Astrocyte (in vitro differentiated cells and primary cell): ENCODE measurements around the gene UGT1A10. TPM values are rescaled to one million over a fixed set of nuclear protein-coding genes. Genes with fewer than 3 reads are reported as not detected.

ENCODE experiments used
- DNase-seq: peaks from one replicate; pipeline ENCODE4 v3.0.0-alpha.2; 2010; ENCODE audit warnings: low read depth
- FAIRE-seq: peaks from 2 replicates; lab custom pipeline; 2011; peaks lifted over from hg19 to GRCh38; lab: Jason Lieb, UNC
- H2AFZ ChIP-seq: 2 replicates; pipeline ENCODE4 v1.6.0; 2012; ENCODE audit warnings: low read depth, low read length, inconsistent platforms
- H3K27ac ChIP-seq: 2 replicates; pipeline ENCODE4 v1.5.1; 2011; ENCODE audit warnings: low read depth, low read length, inconsistent platforms
- H3K27me3 ChIP-seq: 2 replicates; pipeline ENCODE4 v1.6.0; 2011; ENCODE audit warnings: low read length, inconsistent platforms; ENCODE audit not compliant: insufficient read depth
- H3K36me3 ChIP-seq: 2 replicates; pipeline ENCODE4 v1.5.1; 2011; ENCODE audit warnings: low read length, inconsistent platforms; ENCODE audit not compliant: insufficient read depth
- H3K4me1 ChIP-seq: 2 replicates; pipeline ENCODE4 v1.5.1; 2011; ENCODE audit warnings: low read length, inconsistent platforms; ENCODE audit not compliant: insufficient read depth
- H3K4me2 ChIP-seq: 2 replicates; pipeline ENCODE4 v1.6.0; 2012; ENCODE audit warnings: low read length, inconsistent platforms
- H3K4me3 ChIP-seq: 2 replicates; pipeline ENCODE4 v1.5.1; 2011; ENCODE audit warnings: low read depth, mild to moderate bottlenecking, low read length, inconsistent platforms; ENCODE audit not compliant: insufficient read depth
- H3K79me2 ChIP-seq: 2 replicates; pipeline ENCODE4 v1.6.0; 2012; ENCODE audit warnings: mild to moderate bottlenecking, low read length, inconsistent platforms; ENCODE audit not compliant: insufficient read depth
- H3K9ac ChIP-seq: 2 replicates; pipeline ENCODE4 v1.6.0; 2012; ENCODE audit warnings: mild to moderate bottlenecking, low read length, inconsistent platforms
- H3K9me3 ChIP-seq: 2 replicates; pipeline ENCODE4 v1.5.1; 2012; ENCODE audit warnings: low read depth, mild to moderate bottlenecking, low read length, inconsistent platforms; ENCODE audit not compliant: insufficient read depth
- H4K20me1 ChIP-seq: 2 replicates; pipeline ENCODE4 v1.6.0; 2012; ENCODE audit warnings: low read length, inconsistent platforms; ENCODE audit not compliant: insufficient read depth
- H3K27ac Mint-ChIP-seq: one replicate; pipeline ENCODE4 v1.8.0; 2021; ENCODE audit warnings: mild to moderate bottlenecking, mixed read lengths; ENCODE audit not compliant: unreplicated experiment
- H3K27me3 Mint-ChIP-seq: one replicate; pipeline ENCODE4 v1.8.0; 2021; ENCODE audit warnings: low read depth, mixed read lengths; ENCODE audit not compliant: unreplicated experiment
- H3K36me3 Mint-ChIP-seq: one replicate; pipeline ENCODE4 v1.8.0; 2021; ENCODE audit warnings: low read depth, mixed read lengths; ENCODE audit not compliant: unreplicated experiment
- H3K4me1 Mint-ChIP-seq: one replicate; pipeline ENCODE4 v1.8.0; 2021; ENCODE audit warnings: low read depth, mixed read lengths; ENCODE audit not compliant: unreplicated experiment
- H3K4me3 Mint-ChIP-seq: one replicate; pipeline ENCODE4 v1.8.0; 2021; ENCODE audit warnings: mild to moderate bottlenecking, moderate library complexity, mixed read lengths; ENCODE audit not compliant: unreplicated experiment
- H3K9me3 Mint-ChIP-seq: one replicate; pipeline ENCODE4 v1.8.0; 2021; ENCODE audit warnings: mild to moderate bottlenecking, mixed read lengths; ENCODE audit not compliant: unreplicated experiment
- CTCF ChIP-seq: IDR thresholded peaks from 2 replicates; pipeline ENCODE4 v1.5.1; 2011; ENCODE audit warnings: low read depth, mild to moderate bottlenecking, inconsistent platforms, low read length, moderate library complexity; ENCODE audit not compliant: insufficient read depth
- EZH2 ChIP-seq: IDR thresholded peaks from 2 replicates; pipeline ENCODE4 v1.6.1; 2012; ENCODE audit warnings: mild to moderate bottlenecking, low read length, inconsistent platforms; ENCODE audit not compliant: insufficient read depth
- total RNA-seq: library from RNA; stranded (reverse); gene quantifications from 2 replicates; pipeline ENCODE4 v1.2.1, GENCODE V29; 2021

Gene UGT1A10
- total RNA-seq, 1 donor from 2014 or later: not detected

- no peaks in the 10 kb centered on the region for H3K79me2 ChIP-seq
- H3K27ac ChIP-seq: no peak overlapping the region
- no peaks in the 10 kb centered on the region for H3K9me3 Mint-ChIP-seq
- no peaks in the 10 kb centered on the region for H3K36me3 Mint-ChIP-seq
- H3K27ac Mint-ChIP-seq: no peak overlapping the region
- no peak overlapping the region for H2AFZ ChIP-seq
- no peak overlapping the region for H3K4me2 ChIP-seq
- H3K36me3 ChIP-seq: no peaks in the 10 kb centered on the region
- H3K4me1 Mint-ChIP-seq: peaks cover 6% of the 10 kb centered on the region
- H3K9ac ChIP-seq: no peak overlapping the region
- no peak for DNase-seq
- H3K4me3 ChIP-seq: no peak overlapping the region
- no peak overlapping the region for H3K4me3 Mint-ChIP-seq
- no peak for TF ChIP-seq CTCF
- no peak for TF ChIP-seq EZH2
- no peaks in the 10 kb centered on the region for H3K27me3 ChIP-seq
- peaks cover 2% of the 10 kb centered on the region for H3K27me3 Mint-ChIP-seq
- H3K9me3 ChIP-seq: no peaks in the 10 kb centered on the region
- peaks cover 12% of the 10 kb centered on the region for H3K4me1 ChIP-seq
- no peak for FAIRE-seq
- H4K20me1 ChIP-seq: no peaks in the 10 kb centered on the region
Observed at GRCh38 chr2:233768076-233768475, 131.8 kb downstream of the UGT1A10 start.

GRCh38 chr2:233769260-233769659 is 133.0 kb downstream of the UGT1A10 start:
- H3K27ac ChIP-seq: no peak overlapping the region
- Mint-ChIP-seq H3K27ac (no peak overlapping the region), H3K27me3 (peaks cover 2% of the 10 kb centered on the region), H3K4me3 (no peak overlapping the region), H3K9me3 (no peaks in the 10 kb centered on the region), H3K36me3 (no peaks in the 10 kb centered on the region), H3K4me1 (peaks cover 3% of the 10 kb centered on the region)
- H3K4me3 ChIP-seq: no peak overlapping the region
- no peak for TF ChIP-seq CTCF
- no peak for TF ChIP-seq EZH2
- H2AFZ ChIP-seq: no peak overlapping the region
- DNase-seq: no peak
- no peaks in the 10 kb centered on the region for H3K9me3 ChIP-seq
- no peaks in the 10 kb centered on the region for H3K36me3 ChIP-seq
- no peaks in the 10 kb centered on the region for H3K27me3 ChIP-seq
- H4K20me1 ChIP-seq: no peaks in the 10 kb centered on the region
- peaks cover 6% of the 10 kb centered on the region for H3K4me1 ChIP-seq
- no peak overlapping the region for H3K9ac ChIP-seq
- H3K4me2 ChIP-seq: no peak overlapping the region
- no peak for FAIRE-seq
- H3K79me2 ChIP-seq: no peaks in the 10 kb centered on the region

DNA sequence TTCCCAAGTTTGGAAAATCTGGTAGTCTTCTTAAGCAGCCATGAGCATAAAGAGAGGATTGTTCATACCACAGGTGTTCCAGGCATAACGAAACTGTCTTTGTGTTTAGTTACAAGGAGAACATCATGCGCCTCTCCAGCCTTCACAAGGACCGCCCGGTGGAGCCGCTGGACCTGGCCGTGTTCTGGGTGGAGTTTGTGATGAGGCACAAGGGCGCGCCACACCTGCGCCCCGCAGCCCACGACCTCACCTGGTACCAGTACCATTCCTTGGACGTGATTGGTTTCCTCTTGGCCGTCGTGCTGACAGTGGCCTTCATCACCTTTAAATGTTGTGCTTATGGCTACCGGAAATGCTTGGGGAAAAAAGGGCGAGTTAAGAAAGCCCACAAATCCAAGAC is 135.9 kb downstream of the UGT1A10 start:
- no peak overlapping the region for H2AFZ ChIP-seq
- H3K27ac ChIP-seq: no peak overlapping the region
- H4K20me1 ChIP-seq: no peaks in the 10 kb centered on the region
- TF ChIP-seq EZH2: no peak
- H3K4me3 ChIP-seq: no peak overlapping the region
- no peaks in the 10 kb centered on the region for H3K79me2 ChIP-seq
- no peaks in the 10 kb centered on the region for H3K36me3 ChIP-seq
- Mint-ChIP-seq H3K36me3 (no peaks in the 10 kb centered on the region), H3K27ac (no peak overlapping the region), H3K4me1 (no peaks in the 10 kb centered on the region), H3K4me3 (no peak overlapping the region), H3K27me3 (no peaks in the 10 kb centered on the region), H3K9me3 (peaks cover 11% of the 10 kb centered on the region)
- no peak for FAIRE-seq
- H3K4me1 ChIP-seq: no peaks in the 10 kb centered on the region
- no peaks in the 10 kb centered on the region for H3K27me3 ChIP-seq
- H3K9ac ChIP-seq: no peak overlapping the region
- H3K9me3 ChIP-seq: peaks cover 8% of the 10 kb centered on the region
- H3K4me2 ChIP-seq: no peak overlapping the region
- DNase-seq: no peak
